GM18505 (cell line): Measurements from ENCODE around the gene ASB11.

ENCODE experiments used
- ATAC-seq: cut with Tn5 transposase; IDR thresholded peaks from one replicate; pipeline ENCODE4 v1.9.1; 2021; ENCODE audit not compliant: unreplicated experiment
- POLR2A ChIP-seq: IDR thresholded peaks from 4 replicates; pipeline ENCODE4 v1.6.1; 2011; ENCODE audit warnings: borderline replicate concordance; ENCODE audit not compliant: insufficient read depth, insufficient read length; ENCODE audit errors: extremely low read depth

ASB11 gene, protein sequence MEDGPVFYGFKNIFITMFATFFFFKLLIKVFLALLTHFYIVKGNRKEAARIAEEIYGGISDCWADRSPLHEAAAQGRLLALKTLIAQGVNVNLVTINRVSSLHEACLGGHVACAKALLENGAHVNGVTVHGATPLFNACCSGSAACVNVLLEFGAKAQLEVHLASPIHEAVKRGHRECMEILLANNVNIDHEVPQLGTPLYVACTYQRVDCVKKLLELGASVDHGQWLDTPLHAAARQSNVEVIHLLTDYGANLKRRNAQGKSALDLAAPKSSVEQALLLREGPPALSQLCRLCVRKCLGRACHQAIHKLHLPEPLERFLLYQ

DNA sequence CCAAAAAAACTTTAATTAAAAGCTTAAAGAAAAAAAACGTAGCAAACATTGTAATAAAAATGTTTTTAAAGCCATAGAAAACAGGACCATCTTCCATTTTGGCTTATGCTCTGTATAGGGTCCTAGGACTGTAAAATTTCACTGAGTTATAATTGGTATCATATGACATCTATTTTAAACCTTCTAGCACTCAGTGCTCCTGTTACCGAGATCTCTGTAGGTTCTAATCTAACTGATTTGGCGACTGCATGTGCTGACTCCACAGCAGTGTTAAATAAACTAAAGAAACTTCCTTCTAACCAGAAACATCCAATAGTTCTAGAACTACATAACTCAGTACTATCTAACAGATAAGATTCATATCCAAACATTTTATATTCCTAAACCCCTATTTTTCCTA is at the start of gene ASB11:
Gene ASB11, minus strand, starts transcription at position 132 of the 400 bp plus-strand sequence. Its CDS starts 35 bp downstream, at position 97.
- TF ChIP-seq POLR2A, result no peak
- ATAC-seq, result no peak

DNA sequence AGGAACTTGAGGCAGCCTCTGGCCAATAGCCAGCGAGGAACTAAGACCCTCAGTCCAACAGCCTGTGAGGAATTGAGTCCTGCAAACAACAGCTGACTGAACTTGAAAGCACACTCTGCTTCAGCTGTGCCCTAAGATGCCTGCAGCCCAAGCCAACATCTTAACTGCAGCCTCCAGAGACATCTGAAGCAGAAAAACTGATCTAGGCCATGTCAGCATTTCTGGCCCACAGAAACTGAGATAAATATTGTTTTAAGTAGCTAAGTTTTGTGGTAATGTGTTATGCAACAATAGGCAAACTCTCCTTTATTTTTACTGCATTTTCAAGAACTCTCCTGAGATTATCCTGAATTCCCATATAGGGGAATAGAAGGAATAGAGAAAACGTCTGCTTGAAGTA is 44.3 kb upstream of the ASB11 start:
- no peak for TF ChIP-seq POLR2A
- ATAC-seq, result no peak

DNA sequence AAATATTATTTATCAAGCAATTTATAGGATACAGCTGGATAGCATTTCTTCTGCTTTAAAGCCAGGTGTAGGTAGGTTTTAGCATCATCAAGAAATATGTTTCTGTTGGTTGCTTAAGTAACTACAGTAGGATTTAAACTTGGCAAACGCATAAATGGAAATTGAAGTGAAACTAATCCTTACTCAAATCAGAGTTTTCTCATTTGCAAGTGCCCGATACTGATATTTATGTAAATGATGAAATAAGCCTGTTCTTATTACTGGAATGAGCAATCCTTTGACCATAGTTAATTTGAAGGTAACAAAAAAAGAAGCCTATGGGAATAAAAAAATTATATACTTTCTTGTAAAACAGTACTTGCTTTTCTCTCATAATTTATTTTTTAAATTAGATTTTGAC is 43.1 kb upstream of the ASB11 start:
- no peak for ATAC-seq
- TF ChIP-seq POLR2A, result no peak

DNA sequence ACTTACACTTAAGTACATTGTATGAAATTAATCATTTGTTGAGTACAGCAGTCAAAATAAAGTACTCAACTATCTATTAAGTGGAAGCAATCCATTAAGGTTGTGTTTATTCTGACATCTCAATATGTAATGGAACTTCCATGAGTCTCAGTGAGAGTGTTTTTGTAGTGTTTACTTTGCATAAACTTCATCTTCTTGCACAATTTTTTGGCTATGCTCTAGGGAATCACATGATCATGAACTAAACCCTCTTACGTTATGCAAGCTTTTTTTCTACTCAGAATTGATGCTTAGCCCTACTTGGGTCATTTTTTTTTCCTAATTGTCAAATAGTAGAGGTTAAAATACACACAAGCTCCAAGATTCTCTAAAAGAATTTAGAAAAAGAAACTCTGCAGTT is 41.0 kb upstream of the ASB11 start:
- ATAC-seq, result no peak
- TF ChIP-seq POLR2A, result no peak

DNA sequence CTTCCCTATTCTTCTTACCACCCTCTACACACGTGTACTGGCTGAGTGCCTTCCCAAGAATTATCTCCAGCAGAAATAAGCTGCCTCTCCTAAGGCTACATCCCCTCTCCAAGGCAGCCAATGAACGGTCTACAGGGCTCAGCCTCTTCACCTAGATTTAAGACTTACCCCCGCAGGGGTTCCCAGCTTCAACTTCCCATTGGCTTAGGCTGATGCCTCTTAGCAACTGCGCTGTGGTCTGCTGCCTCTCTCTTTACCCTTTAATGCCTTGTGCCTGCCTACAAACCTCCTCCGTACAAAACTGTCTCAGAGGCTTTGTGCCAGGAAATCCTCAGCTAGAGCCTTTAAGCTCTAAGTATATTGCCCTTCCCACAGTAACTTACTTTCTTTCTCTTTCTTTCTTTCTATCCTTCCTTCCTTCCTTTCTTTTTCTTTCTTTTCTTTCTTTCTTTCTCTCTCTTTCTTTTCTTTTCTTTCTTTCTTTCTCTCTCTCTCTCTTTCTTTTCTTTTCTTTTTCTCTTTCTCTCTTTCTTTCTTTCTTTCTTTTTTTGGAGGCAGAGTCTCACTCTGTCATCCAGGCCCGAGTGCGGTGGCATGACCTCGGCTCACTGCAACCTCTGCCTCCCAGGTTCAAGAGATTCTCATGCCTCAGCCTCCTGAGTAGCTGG is 35.0 kb upstream of the ASB11 start:
- no peak for TF ChIP-seq POLR2A
- no peak for ATAC-seq

DNA sequence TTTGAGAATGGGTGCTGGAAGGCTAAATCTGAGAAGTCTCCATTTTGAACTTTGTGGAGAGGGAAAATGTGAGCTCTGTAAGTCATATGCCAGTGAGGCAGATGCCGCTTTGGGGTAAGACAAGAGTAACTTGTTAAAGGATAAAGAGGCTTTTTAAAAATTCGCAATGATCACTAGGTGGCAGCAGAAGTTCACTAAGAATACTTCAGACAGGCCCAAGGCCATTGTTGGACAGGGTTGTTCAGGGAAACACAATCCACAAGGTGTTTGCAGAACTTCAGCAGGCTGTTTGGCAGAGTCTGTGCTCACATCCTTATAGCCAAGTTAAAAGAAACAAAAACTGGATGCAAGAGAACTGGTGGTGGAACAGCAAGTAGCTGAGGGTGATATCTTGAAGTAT is 33.6 kb upstream of the ASB11 start:
- TF ChIP-seq POLR2A, result no peak
- peak; percentile 65 for ATAC-seq

DNA sequence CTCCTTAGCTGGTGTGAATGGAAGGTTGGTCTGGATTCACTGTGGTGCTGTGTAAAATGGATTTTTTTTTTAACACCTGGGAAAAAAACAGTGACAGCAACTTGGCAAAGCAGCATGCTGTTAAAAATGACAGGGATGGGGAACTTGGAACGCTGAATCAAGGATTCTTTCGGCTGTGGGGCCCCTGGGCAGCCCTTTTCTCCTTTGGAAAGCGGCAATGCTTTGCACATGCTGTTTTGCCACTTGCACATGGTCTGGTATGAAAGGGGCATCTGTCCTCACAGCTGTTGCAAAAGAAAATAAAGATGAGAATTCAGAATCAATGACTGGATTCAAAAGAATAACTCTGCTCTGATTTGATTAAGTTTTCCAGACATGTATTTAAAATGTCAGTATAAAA is 30.5 kb upstream of the ASB11 start:
- no peak for TF ChIP-seq POLR2A
- ATAC-seq, result no peak

DNA sequence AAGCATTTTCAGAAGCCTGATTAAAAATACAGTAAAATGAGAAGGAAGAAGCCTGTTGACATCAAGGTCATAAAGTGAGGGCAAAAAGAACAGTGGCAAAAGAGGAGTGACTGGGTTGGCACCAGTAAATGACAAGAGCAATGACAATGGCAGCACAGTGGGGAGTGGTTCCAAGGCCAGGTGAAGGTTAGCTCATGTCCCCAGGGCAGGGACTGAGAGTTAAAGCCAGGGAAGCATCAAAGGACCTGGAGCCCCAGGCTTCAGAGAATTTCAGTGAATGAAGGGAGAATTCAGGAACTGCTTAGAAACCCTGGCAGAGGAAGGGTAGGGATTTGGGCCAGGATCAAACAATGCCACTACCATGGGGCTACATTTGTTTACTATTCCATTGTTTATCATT is 28.7 kb upstream of the ASB11 start:
- no peak for TF ChIP-seq POLR2A
- no peak for ATAC-seq

DNA sequence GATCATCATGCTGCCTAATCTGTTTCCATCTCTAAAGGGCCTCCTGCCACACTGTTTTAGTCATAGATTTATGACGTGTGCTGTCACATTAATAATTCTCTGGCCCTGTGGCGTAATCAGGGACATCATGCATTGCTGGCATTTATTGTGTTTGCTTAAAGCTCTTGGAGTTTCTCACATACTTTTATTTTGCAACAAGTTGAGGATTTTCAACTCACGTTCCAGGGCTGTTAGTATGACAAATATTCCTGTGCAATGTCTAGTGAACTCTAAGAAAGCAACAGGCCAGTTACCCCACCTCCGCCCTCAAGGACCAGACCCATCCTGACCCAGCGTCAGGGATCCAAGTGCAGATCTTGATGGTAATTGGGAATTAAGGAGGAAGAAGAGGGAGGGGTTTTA is 27.6 kb upstream of the ASB11 start:
- ATAC-seq, result no peak
- TF ChIP-seq POLR2A, result no peak

DNA sequence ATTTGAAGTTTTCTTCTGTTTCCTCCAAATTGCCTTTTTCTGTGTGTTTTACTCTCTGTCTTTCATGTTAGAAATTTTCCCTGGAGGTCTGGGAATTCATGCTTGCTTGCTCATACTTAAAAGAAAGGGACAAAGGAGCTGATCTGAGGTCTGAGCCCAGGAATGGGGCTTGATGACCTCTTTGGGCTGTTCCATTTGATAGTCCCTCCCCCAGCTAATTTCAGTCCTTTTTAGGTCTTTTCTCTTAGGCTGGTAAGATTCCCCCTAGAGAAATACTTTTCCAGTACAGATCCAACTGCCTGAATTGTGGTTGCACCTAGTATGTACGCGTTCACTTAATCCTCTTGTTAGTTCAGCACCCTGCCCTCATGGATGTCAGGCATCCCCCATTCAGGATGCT is 25.4 kb upstream of the ASB11 start:
- TF ChIP-seq POLR2A, result no peak
- ATAC-seq, result no peak

DNA sequence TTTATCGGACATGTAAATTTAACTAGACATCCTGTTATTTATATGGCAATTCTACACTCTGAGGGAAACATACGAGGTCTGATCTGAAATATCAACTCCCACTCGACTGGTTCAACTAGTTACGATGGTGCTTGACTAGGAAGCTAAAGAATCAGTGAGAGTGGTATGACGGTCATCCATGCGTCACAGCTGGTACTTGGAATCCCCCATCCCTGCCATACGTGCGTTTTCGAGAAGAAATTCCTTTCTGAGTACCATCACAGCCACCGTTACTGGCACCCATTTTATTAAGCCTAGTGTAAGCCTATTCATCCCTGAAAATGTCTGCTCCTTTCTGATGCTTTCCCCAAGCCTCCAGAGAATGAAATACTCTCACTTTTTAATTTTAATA is 20.6 kb upstream of the ASB11 start:
- ATAC-seq, result no peak
- TF ChIP-seq POLR2A, result no peak

DNA sequence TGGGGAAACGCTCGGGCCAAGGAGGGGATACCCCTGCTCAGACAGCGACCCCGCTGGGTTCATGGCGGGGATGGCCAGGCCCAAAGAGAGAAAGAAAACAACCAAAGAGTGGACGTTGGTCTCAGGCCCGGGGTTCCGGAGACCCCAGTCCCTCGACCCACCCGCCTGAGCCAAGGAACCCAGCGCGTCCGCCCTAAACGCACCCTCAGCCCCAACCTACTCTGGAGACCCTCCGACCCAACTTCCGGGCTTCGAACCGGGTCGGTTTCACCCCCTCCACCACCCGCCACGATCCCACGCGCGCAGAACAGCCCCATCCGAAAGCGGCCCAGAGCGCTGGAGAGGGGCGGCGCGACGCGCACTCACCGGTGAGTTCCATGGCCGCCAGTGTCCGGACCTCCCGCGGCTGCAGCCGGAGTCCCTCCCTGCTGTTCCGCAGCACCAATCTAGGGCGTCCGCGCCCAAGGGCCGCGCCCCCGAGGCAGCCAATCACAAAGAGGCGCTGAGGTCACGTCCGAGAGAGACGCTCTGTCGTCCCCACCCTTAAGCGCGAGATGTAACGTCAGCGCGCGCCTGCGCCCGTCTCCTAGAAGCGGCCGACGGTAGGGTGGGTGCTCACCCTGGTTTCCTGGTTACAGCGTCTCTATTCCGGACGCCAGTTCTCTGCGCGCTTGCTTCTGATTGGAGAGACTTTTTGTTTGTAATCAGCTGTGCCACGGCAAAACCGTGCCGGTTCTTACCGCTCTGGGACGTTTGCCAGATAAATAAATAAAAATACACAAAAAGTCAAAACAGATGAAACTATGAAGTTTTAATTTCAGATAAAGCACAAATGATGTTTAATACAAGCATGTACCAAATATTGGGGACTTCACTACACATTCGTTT is 19.9 kb upstream of the ASB11 start, which contains the start of gene PIGA:
Gene PIGA, minus strand, starts transcription at position 389 of the 888 bp plus-strand sequence. CDS start 3,593 bp downstream, outside the sequence.
- TF ChIP-seq POLR2A, result peak; percentile 62
- ATAC-seq, result peak; percentile 99

DNA sequence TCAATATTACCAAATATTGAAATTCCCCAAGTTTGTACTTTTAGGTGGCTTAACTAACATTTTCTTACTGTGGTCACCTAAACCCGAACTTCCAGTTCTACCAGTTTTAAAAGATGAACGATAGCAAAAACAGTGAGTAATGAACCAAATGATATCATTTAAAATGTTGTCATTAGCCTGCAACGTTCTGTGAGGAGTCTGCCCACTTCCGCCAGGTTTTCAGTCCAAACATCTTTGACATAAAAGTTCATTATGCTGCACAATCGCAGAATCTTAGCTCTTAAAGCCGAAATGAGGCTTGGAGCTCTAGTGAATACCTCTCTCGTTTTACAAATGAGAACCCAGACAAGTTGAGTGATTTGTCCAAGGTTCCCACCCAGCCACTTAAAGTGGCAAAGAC is 19.1 kb upstream of the ASB11 start:
- TF ChIP-seq POLR2A, result no peak
- ATAC-seq, result no peak
